Astrocyte (in vitro differentiated cells and primary cell): ENCODE results near the gene OR5D18. TPM values are rescaled to one million over a fixed set of nuclear protein-coding genes. Genes with fewer than 3 reads are reported as not detected.

Experiments
- DNase-seq: peaks from one replicate; pipeline ENCODE4 v3.0.0-alpha.2; 2010; ENCODE audit warnings: low read depth
- FAIRE-seq: peaks from 2 replicates; lab custom pipeline; 2011; peaks lifted over from hg19 to GRCh38; lab: Jason Lieb, UNC
- H2AFZ ChIP-seq: 2 replicates; pipeline ENCODE4 v1.6.0; 2012; ENCODE audit warnings: low read depth, low read length, inconsistent platforms
- H3K27ac ChIP-seq: 2 replicates; pipeline ENCODE4 v1.5.1; 2011; ENCODE audit warnings: low read depth, low read length, inconsistent platforms
- H3K27me3 ChIP-seq: 2 replicates; pipeline ENCODE4 v1.6.0; 2011; ENCODE audit warnings: low read length, inconsistent platforms; ENCODE audit not compliant: insufficient read depth
- H3K36me3 ChIP-seq: 2 replicates; pipeline ENCODE4 v1.5.1; 2011; ENCODE audit warnings: low read length, inconsistent platforms; ENCODE audit not compliant: insufficient read depth
- H3K4me1 ChIP-seq: 2 replicates; pipeline ENCODE4 v1.5.1; 2011; ENCODE audit warnings: low read length, inconsistent platforms; ENCODE audit not compliant: insufficient read depth
- H3K4me2 ChIP-seq: 2 replicates; pipeline ENCODE4 v1.6.0; 2012; ENCODE audit warnings: low read length, inconsistent platforms
- H3K4me3 ChIP-seq: 2 replicates; pipeline ENCODE4 v1.5.1; 2011; ENCODE audit warnings: low read depth, mild to moderate bottlenecking, low read length, inconsistent platforms; ENCODE audit not compliant: insufficient read depth
- H3K79me2 ChIP-seq: 2 replicates; pipeline ENCODE4 v1.6.0; 2012; ENCODE audit warnings: mild to moderate bottlenecking, low read length, inconsistent platforms; ENCODE audit not compliant: insufficient read depth
- H3K9ac ChIP-seq: 2 replicates; pipeline ENCODE4 v1.6.0; 2012; ENCODE audit warnings: mild to moderate bottlenecking, low read length, inconsistent platforms
- H3K9me3 ChIP-seq: 2 replicates; pipeline ENCODE4 v1.5.1; 2012; ENCODE audit warnings: low read depth, mild to moderate bottlenecking, low read length, inconsistent platforms; ENCODE audit not compliant: insufficient read depth
- H4K20me1 ChIP-seq: 2 replicates; pipeline ENCODE4 v1.6.0; 2012; ENCODE audit warnings: low read length, inconsistent platforms; ENCODE audit not compliant: insufficient read depth
- H3K27ac Mint-ChIP-seq: one replicate; pipeline ENCODE4 v1.8.0; 2021; ENCODE audit warnings: mild to moderate bottlenecking, mixed read lengths; ENCODE audit not compliant: unreplicated experiment
- H3K27me3 Mint-ChIP-seq: one replicate; pipeline ENCODE4 v1.8.0; 2021; ENCODE audit warnings: low read depth, mixed read lengths; ENCODE audit not compliant: unreplicated experiment
- H3K36me3 Mint-ChIP-seq: one replicate; pipeline ENCODE4 v1.8.0; 2021; ENCODE audit warnings: low read depth, mixed read lengths; ENCODE audit not compliant: unreplicated experiment
- H3K4me1 Mint-ChIP-seq: one replicate; pipeline ENCODE4 v1.8.0; 2021; ENCODE audit warnings: low read depth, mixed read lengths; ENCODE audit not compliant: unreplicated experiment
- H3K4me3 Mint-ChIP-seq: one replicate; pipeline ENCODE4 v1.8.0; 2021; ENCODE audit warnings: mild to moderate bottlenecking, moderate library complexity, mixed read lengths; ENCODE audit not compliant: unreplicated experiment
- H3K9me3 Mint-ChIP-seq: one replicate; pipeline ENCODE4 v1.8.0; 2021; ENCODE audit warnings: mild to moderate bottlenecking, mixed read lengths; ENCODE audit not compliant: unreplicated experiment
- EZH2 ChIP-seq: IDR thresholded peaks from 2 replicates; pipeline ENCODE4 v1.6.1; 2012; ENCODE audit warnings: mild to moderate bottlenecking, low read length, inconsistent platforms; ENCODE audit not compliant: insufficient read depth
- total RNA-seq: library from RNA; stranded (reverse); gene quantifications from 2 replicates; pipeline ENCODE4 v1.2.1, GENCODE V29; 2021
- TF ChIP-seq, protein P1 (sequence below): IDR thresholded peaks from 2 replicates; pipeline ENCODE4 v1.5.1; 2011; ENCODE audit warnings: low read depth, mild to moderate bottlenecking, inconsistent platforms, low read length, moderate library complexity; ENCODE audit not compliant: insufficient read depth

Gene OR5D18
- total RNA-seq, 1 donor from 2014 or later = not detected

DNA sequence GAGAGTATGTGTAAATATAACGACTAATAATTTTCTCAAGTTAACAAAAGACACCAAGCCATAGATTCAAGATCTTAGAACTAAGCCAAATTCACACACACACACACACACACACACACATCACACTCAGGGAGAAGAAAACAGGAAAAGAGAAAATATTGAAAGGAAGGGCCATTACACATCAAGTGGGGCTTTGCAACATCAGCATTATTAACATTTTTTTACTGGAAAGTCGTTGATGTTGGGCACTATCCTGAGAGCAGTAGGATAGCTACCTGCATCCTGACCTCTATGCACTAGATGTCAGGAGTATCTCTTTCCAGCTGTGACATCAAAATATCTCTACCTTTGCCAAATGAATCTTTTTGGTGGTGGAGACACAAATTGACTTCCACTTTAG, 28.0 kb downstream of the OR5D18 start:
- H3K9ac ChIP-seq = no peak overlapping the region
- no peak overlapping the region for H3K4me3 ChIP-seq
- H3K36me3 ChIP-seq = no peaks in the 10 kb centered on the region
- no peaks in the 10 kb centered on the region for H3K9me3 ChIP-seq
- H3K36me3 Mint-ChIP-seq = no peaks in the 10 kb centered on the region
- no peak overlapping the region for H2AFZ ChIP-seq
- H3K4me2 ChIP-seq = no peak overlapping the region
- no peaks in the 10 kb centered on the region for H3K4me1 Mint-ChIP-seq
- no peaks in the 10 kb centered on the region for H4K20me1 ChIP-seq
- DNase-seq (no peak), FAIRE-seq (no peak)
- no peaks in the 10 kb centered on the region for H3K27me3 Mint-ChIP-seq
- no peak overlapping the region for H3K27ac Mint-ChIP-seq
- TF ChIP-seq, protein P1, sequence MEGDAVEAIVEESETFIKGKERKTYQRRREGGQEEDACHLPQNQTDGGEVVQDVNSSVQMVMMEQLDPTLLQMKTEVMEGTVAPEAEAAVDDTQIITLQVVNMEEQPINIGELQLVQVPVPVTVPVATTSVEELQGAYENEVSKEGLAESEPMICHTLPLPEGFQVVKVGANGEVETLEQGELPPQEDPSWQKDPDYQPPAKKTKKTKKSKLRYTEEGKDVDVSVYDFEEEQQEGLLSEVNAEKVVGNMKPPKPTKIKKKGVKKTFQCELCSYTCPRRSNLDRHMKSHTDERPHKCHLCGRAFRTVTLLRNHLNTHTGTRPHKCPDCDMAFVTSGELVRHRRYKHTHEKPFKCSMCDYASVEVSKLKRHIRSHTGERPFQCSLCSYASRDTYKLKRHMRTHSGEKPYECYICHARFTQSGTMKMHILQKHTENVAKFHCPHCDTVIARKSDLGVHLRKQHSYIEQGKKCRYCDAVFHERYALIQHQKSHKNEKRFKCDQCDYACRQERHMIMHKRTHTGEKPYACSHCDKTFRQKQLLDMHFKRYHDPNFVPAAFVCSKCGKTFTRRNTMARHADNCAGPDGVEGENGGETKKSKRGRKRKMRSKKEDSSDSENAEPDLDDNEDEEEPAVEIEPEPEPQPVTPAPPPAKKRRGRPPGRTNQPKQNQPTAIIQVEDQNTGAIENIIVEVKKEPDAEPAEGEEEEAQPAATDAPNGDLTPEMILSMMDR = no peak
- TF ChIP-seq EZH2 = no peak
- H3K79me2 ChIP-seq = no peaks in the 10 kb centered on the region
- no peaks in the 10 kb centered on the region for H3K4me1 ChIP-seq
- H3K27me3 ChIP-seq = no peaks in the 10 kb centered on the region
- no peak overlapping the region for H3K27ac ChIP-seq
- no peaks in the 10 kb centered on the region for H3K9me3 Mint-ChIP-seq
- H3K4me3 Mint-ChIP-seq = no peak overlapping the region

- Histone ChIP-seq H3K4me1 (no peaks in the 10 kb centered on the region), H2AFZ (no peak overlapping the region), H3K36me3 (no peaks in the 10 kb centered on the region), H4K20me1 (no peaks in the 10 kb centered on the region), H3K4me2 (no peak overlapping the region), H3K27me3 (no peaks in the 10 kb centered on the region), H3K4me3 (no peak overlapping the region), H3K27ac (no peak overlapping the region), H3K9me3 (no peaks in the 10 kb centered on the region), H3K9ac (no peak overlapping the region), H3K79me2 (no peaks in the 10 kb centered on the region)
- no peaks in the 10 kb centered on the region for H3K4me1 Mint-ChIP-seq
- no peak for DNase-seq
- TF ChIP-seq EZH2 = no peak
- TF ChIP-seq, protein P1 = no peak
- no peak for FAIRE-seq
- H3K4me3 Mint-ChIP-seq = no peak overlapping the region
- H3K27me3 Mint-ChIP-seq = no peaks in the 10 kb centered on the region
- H3K27ac Mint-ChIP-seq = no peak overlapping the region
- H3K9me3 Mint-ChIP-seq = no peaks in the 10 kb centered on the region
- H3K36me3 Mint-ChIP-seq = no peaks in the 10 kb centered on the region
Measured at GRCh38 chr11:55849037-55849436, 29.6 kb downstream of the OR5D18 start.

DNA sequence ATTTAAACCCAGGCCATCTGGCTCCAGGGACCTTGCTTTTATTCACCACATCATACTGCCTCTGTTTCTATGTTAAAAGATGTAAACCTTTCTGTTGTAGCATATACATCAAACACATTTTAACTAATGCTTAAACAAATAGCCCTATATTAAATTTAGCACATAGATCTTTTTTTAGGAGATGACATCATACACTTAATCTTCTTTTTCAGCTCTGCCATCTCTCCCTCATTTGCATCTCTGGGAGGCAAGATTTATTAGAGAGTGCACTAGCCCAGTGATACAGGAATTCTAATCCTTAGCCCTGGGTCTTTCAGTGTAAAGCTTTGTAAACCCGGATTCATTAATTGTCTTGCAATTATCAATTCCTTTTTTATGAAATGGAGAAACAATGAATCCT, 32.7 kb downstream of the OR5D18 start:
- Histone ChIP-seq H2AFZ (no peak overlapping the region), H3K9ac (no peak overlapping the region), H3K4me1 (no peaks in the 10 kb centered on the region), H3K27me3 (no peaks in the 10 kb centered on the region), H3K27ac (no peak overlapping the region), H3K36me3 (no peaks in the 10 kb centered on the region), H3K79me2 (no peaks in the 10 kb centered on the region), H3K4me3 (no peak overlapping the region), H3K4me2 (no peak overlapping the region), H3K9me3 (no peaks in the 10 kb centered on the region), H4K20me1 (no peaks in the 10 kb centered on the region)
- no peaks in the 10 kb centered on the region for H3K36me3 Mint-ChIP-seq
- no peak for DNase-seq
- no peak overlapping the region for H3K27ac Mint-ChIP-seq
- no peaks in the 10 kb centered on the region for H3K27me3 Mint-ChIP-seq
- no peak overlapping the region for H3K4me3 Mint-ChIP-seq
- H3K4me1 Mint-ChIP-seq = no peaks in the 10 kb centered on the region
- H3K9me3 Mint-ChIP-seq = no peaks in the 10 kb centered on the region
- no peak for FAIRE-seq
- no peak for TF ChIP-seq EZH2
- TF ChIP-seq, protein P1 = no peak
